Esophagus muscularis mucosa (tissue), 3 donors: Measurements from ENCODE around the gene PTOV1.

Experiments
- POLR2A ChIP-seq: fragments of 450-650 bp; IDR thresholded peaks from one replicate; pipeline ENCODE4 v1.6.1; 2017; ENCODE audit warnings: antibody characterized with exemption, moderate library complexity, mild to moderate bottlenecking, low read depth
- POLR2AphosphoS5 ChIP-seq, 2 donors: sonication (generic); formaldehyde crosslinking; IDR thresholded peaks; one replicate each; pipeline ENCODE4 v1.6.1; 2017; ENCODE audit warnings: antibody characterized with exemption in 2 of 2
- TF ChIP-seq, protein P1 (sequence below), 3 experiments: fragments of 200-600 bp in 2 of 3; fragments of 450-650 bp in 1 of 3; sonication (generic) in 2 of 3; IDR thresholded peaks; one replicate each; pipeline ENCODE4 v1.5.1; 2017 to 2019; ENCODE audit warnings: antibody characterized with exemption in 3 of 3, mild to moderate bottlenecking in 2 of 3, moderate library complexity in 1 of 3

DNA sequence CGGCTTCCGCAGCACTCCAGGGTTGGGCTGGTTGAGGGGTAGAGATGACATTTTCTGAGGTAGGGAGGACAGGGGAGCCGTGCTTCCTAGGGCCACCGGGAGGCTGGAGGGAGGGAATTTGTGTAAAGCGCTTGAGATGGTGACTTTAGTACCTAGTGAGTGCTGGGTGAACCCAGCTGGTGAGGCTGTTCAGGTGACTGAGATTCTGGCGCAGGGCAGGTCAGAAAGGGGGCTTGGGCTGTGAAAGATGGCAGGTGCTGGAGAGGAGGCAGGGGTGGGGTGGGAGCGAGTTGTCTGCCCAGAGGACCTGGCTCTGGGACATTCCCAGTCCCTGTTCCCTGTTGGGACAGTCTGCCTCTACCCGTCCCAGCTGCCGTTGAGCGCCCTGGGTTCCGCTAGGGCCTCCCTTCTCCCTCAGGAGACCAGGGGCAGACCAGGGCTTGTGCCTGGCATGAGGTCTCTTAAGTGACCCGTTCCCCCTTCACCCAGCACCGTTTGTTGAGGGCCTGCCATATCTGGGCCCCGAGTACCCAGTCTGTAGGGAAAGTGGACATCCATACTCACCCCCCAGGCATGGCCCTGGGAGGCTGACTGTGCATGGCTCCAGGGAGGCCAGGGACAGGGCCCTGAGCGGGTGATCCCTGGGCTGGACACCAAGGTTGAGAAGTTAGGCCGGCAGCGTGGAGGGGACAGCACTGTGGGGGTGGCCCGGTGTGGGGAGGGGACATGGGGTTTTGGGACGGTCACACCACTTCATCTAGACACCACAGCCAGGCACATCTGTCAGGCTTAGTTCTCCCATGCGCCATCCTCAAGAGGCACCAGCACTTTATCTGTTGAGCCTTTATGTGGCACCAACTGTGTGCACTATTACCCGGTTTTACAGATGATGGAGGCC, 5.0 kb downstream of the PTOV1 start:
- TF ChIP-seq, protein P1, sequence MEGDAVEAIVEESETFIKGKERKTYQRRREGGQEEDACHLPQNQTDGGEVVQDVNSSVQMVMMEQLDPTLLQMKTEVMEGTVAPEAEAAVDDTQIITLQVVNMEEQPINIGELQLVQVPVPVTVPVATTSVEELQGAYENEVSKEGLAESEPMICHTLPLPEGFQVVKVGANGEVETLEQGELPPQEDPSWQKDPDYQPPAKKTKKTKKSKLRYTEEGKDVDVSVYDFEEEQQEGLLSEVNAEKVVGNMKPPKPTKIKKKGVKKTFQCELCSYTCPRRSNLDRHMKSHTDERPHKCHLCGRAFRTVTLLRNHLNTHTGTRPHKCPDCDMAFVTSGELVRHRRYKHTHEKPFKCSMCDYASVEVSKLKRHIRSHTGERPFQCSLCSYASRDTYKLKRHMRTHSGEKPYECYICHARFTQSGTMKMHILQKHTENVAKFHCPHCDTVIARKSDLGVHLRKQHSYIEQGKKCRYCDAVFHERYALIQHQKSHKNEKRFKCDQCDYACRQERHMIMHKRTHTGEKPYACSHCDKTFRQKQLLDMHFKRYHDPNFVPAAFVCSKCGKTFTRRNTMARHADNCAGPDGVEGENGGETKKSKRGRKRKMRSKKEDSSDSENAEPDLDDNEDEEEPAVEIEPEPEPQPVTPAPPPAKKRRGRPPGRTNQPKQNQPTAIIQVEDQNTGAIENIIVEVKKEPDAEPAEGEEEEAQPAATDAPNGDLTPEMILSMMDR (IDR thresholded peaks at IDR 0.05), result no peak
- no peak for TF ChIP-seq POLR2AphosphoS5 (IDR thresholded peaks at IDR 0.05)
- no peak for TF ChIP-seq POLR2A
